Activated T-helper 1 cell treated with anti-CD3 and anti-CD28 coated beads, Interleukin-12 subunit alpha, Interleukin-12 subunit beta, Interleukin-2, Interleukin-4 antibody, amounts not matched to agents 30 ng/mL and 10 ng/mL and 1 ng/mL, durations not matched to agents 14 hours and 24 hours and 36 hours (primary cell): ENCODE results near the gene CFAP97D1. TPM values are rescaled to one million over a fixed set of nuclear protein-coding genes. Genes with fewer than 3 reads are reported as not detected.

Source experiments
- DNase-seq: peaks from one replicate; pipeline ENCODE4 v3.0.0; 2021; ENCODE audit warnings: low spot score
- H3K27ac Mint-ChIP-seq: one replicate; pipeline ENCODE4 v1.8.0; 2021; ENCODE audit warnings: mild to moderate bottlenecking, mixed read lengths
- H3K27me3 Mint-ChIP-seq: one replicate; pipeline ENCODE4 v1.8.0; 2022; ENCODE audit warnings: mild to moderate bottlenecking, moderate library complexity, mixed read lengths; ENCODE audit not compliant: insufficient read depth
- H3K36me3 Mint-ChIP-seq: one replicate; pipeline ENCODE4 v1.8.0; 2021; ENCODE audit warnings: low read depth, mixed read lengths
- H3K4me1 Mint-ChIP-seq: one replicate; pipeline ENCODE4 v1.8.0; 2021; ENCODE audit warnings: low read depth, mixed read lengths
- H3K4me3 Mint-ChIP-seq: one replicate; pipeline ENCODE4 v1.8.0; 2021; ENCODE audit warnings: mild to moderate bottlenecking, moderate library complexity, mixed read lengths
- H3K9me3 Mint-ChIP-seq: one replicate; pipeline ENCODE4 v1.8.0; 2021; ENCODE audit warnings: mixed read lengths
- intact Hi-C: fragments of 100-400 bp; cut with micrococcal nuclease; formaldehyde crosslinking; loops from one replicate; pipeline ENCODE4 v1.15.1; 2024
- total RNA-seq: library from RNA; stranded (reverse); gene quantifications from 2 replicates; pipeline ENCODE4 v1.2.3, GENCODE V29; 2022

CFAP97D1 gene
- total RNA-seq, 1 donor from 2014 or later: not detected

GRCh38 chr17:43757171-43757660, 23.0 kb upstream of the CFAP97D1 start:
- intact Hi-C loops: no loop called here
- H3K27me3 Mint-ChIP-seq: peaks cover 33% of the 10 kb centered on the region
- H3K4me3 Mint-ChIP-seq: no peak overlapping the region
- no peak for DNase-seq
- no peak overlapping the region for H3K27ac Mint-ChIP-seq
- no peaks in the 10 kb centered on the region for H3K9me3 Mint-ChIP-seq
- no peaks in the 10 kb centered on the region for H3K36me3 Mint-ChIP-seq
- H3K4me1 Mint-ChIP-seq: peaks cover 9% of the 10 kb centered on the region

- H3K36me3 Mint-ChIP-seq: no peaks in the 10 kb centered on the region
- H3K27me3 Mint-ChIP-seq: peaks cover 26% of the 10 kb centered on the region
- H3K4me1 Mint-ChIP-seq: peaks cover 6% of the 10 kb centered on the region
- H3K27ac Mint-ChIP-seq: no peak overlapping the region
- intact Hi-C loops: no loop called here
- no peak for DNase-seq
- H3K9me3 Mint-ChIP-seq: no peaks in the 10 kb centered on the region
- no peak overlapping the region for H3K4me3 Mint-ChIP-seq
Observed at GRCh38 chr17:43758086-43758485, 22.1 kb upstream of the CFAP97D1 start.

- Mint-ChIP-seq H3K27ac (no peak within 1 kb of the TSS), H3K4me1 (peaks cover under 1% of the 10 kb centered on the region), H3K4me3 (no peak within 1 kb of the TSS), H3K9me3 (no peaks in the 10 kb centered on the region), H3K36me3 (no peaks in the 10 kb centered on the region), H3K27me3 (peaks cover 25% of the 10 kb centered on the region)
- intact Hi-C loops: no loop called here
- no peak for DNase-seq
Observed at GRCh38 chr17:43758497-43759174, 21.6 kb upstream of the CFAP97D1 start, which contains the start of gene SOST. TSS of gene SOST (minus strand) at chr17:43758791. CDS start at chr17:43758741, 50 bp downstream.

- Mint-ChIP-seq H3K36me3 (no peaks in the 10 kb centered on the region), H3K4me3 (no peak overlapping the region), H3K27ac (no peak overlapping the region), H3K27me3 (peaks cover 19% of the 10 kb centered on the region), H3K9me3 (no peaks in the 10 kb centered on the region), H3K4me1 (no peaks in the 10 kb centered on the region)
- no peak for DNase-seq
- intact Hi-C loops: loop anchor here (1.0 to 2.0 kb wide), 3 partner anchors 41 to 184 kb away; no protein-coding TSS in a partner anchor
Observed at GRCh38 chr17:43759836-43760235, 20.4 kb upstream of the CFAP97D1 start.

GRCh38 chr17:43760254-43760852, 19.9 kb upstream of the CFAP97D1 start:
- peaks cover 19% of the 10 kb centered on the region for H3K27me3 Mint-ChIP-seq
- no peak overlapping the region for H3K27ac Mint-ChIP-seq
- no peaks in the 10 kb centered on the region for H3K4me1 Mint-ChIP-seq
- H3K4me3 Mint-ChIP-seq: no peak overlapping the region
- DNase-seq: peak; percentile 79
- H3K9me3 Mint-ChIP-seq: no peaks in the 10 kb centered on the region
- H3K36me3 Mint-ChIP-seq: no peaks in the 10 kb centered on the region
- intact Hi-C loops: loop anchor here (1.0 to 2.0 kb wide), 3 partner anchors 42 to 184 kb away; no protein-coding TSS in a partner anchor

GRCh38 chr17:43766413-43767052, 13.7 kb upstream of the CFAP97D1 start:
- no peak overlapping the region for H3K4me3 Mint-ChIP-seq
- DNase-seq: no peak
- no peak overlapping the region for H3K27ac Mint-ChIP-seq
- intact Hi-C loops: loop anchor here (1.0 kb wide), 1 partner anchor 72 kb away; no protein-coding TSS in a partner anchor
- no peaks in the 10 kb centered on the region for H3K9me3 Mint-ChIP-seq
- H3K4me1 Mint-ChIP-seq: no peaks in the 10 kb centered on the region
- no peaks in the 10 kb centered on the region for H3K27me3 Mint-ChIP-seq
- peaks cover 3% of the 10 kb centered on the region for H3K36me3 Mint-ChIP-seq

- Mint-ChIP-seq H3K9me3 (no peaks in the 10 kb centered on the region), H3K27ac (no peak overlapping the region), H3K36me3 (peaks cover 4% of the 10 kb centered on the region), H3K4me3 (no peak overlapping the region), H3K4me1 (no peaks in the 10 kb centered on the region), H3K27me3 (no peaks in the 10 kb centered on the region)
- DNase-seq: no peak
- intact Hi-C loops: no loop called here
Observed at GRCh38 chr17:43767053-43767712, 13.1 kb upstream of the CFAP97D1 start.

GRCh38 chr17:43767713-43768059, 12.5 kb upstream of the CFAP97D1 start:
- intact Hi-C loops: no loop called here
- DNase-seq: no peak
- Mint-ChIP-seq H3K36me3 (peaks cover 9% of the 10 kb centered on the region), H3K4me1 (no peaks in the 10 kb centered on the region), H3K4me3 (no peak overlapping the region), H3K9me3 (no peaks in the 10 kb centered on the region), H3K27ac (no peak overlapping the region), H3K27me3 (no peaks in the 10 kb centered on the region)

GRCh38 chr17:43768382-43768781, 11.9 kb upstream of the CFAP97D1 start:
- Mint-ChIP-seq H3K4me1 (no peaks in the 10 kb centered on the region), H3K36me3 (peaks cover 13% of the 10 kb centered on the region), H3K9me3 (no peaks in the 10 kb centered on the region), H3K27ac (no peak overlapping the region), H3K4me3 (no peak overlapping the region), H3K27me3 (no peaks in the 10 kb centered on the region)
- intact Hi-C loops: no loop called here
- DNase-seq: no peak

GRCh38 chr17:43768943-43769342, 11.3 kb upstream of the CFAP97D1 start:
- intact Hi-C loops: no loop called here
- H3K27me3 Mint-ChIP-seq: no peaks in the 10 kb centered on the region
- H3K27ac Mint-ChIP-seq: no peak overlapping the region
- no peak for DNase-seq
- no peaks in the 10 kb centered on the region for H3K9me3 Mint-ChIP-seq
- peaks cover 15% of the 10 kb centered on the region for H3K36me3 Mint-ChIP-seq
- H3K4me1 Mint-ChIP-seq: no peaks in the 10 kb centered on the region
- no peak overlapping the region for H3K4me3 Mint-ChIP-seq

- intact Hi-C loops: no loop called here
- Mint-ChIP-seq H3K9me3 (no peaks in the 10 kb centered on the region), H3K27me3 (no peaks in the 10 kb centered on the region), H3K27ac (no peak overlapping the region), H3K4me3 (no peak overlapping the region), H3K36me3 (peaks cover 15% of the 10 kb centered on the region), H3K4me1 (no peaks in the 10 kb centered on the region)
- DNase-seq: no peak
Observed at GRCh38 chr17:43769426-43769825, 10.8 kb upstream of the CFAP97D1 start.

GRCh38 chr17:43769859-43770258, 10.4 kb upstream of the CFAP97D1 start:
- Mint-ChIP-seq H3K9me3 (no peaks in the 10 kb centered on the region), H3K4me3 (no peak overlapping the region), H3K4me1 (no peaks in the 10 kb centered on the region), H3K27me3 (no peaks in the 10 kb centered on the region), H3K36me3 (peaks cover 15% of the 10 kb centered on the region), H3K27ac (no peak overlapping the region)
- intact Hi-C loops: no loop called here
- DNase-seq: no peak

- Mint-ChIP-seq H3K4me3 (no peak overlapping the region), H3K27me3 (no peaks in the 10 kb centered on the region), H3K27ac (no peak overlapping the region), H3K4me1 (no peaks in the 10 kb centered on the region), H3K9me3 (no peaks in the 10 kb centered on the region), H3K36me3 (peaks cover 15% of the 10 kb centered on the region)
- DNase-seq: no peak
- intact Hi-C loops: no loop called here
Observed at GRCh38 chr17:43770957-43771356, 9.3 kb upstream of the CFAP97D1 start.
